Measurements from ENCODE around the gene ERMARD.

Gene ERMARD

GRCh38 chr6:169720207-169720855 lies 31.1 kb upstream of the ERMARD start:
- Histone ChIP-seq H3K4me3 (ENCODE audit: insufficient read depth, low read depth, low read length, poor library complexity, severe bottlenecking) (no peak overlapping the region), H3K27ac (ENCODE audit: insufficient read depth, low read length, poor library complexity, severe bottlenecking) (no peak overlapping the region), H3K36me3 (ENCODE audit: control insufficient read depth, insufficient read depth, low read length) (peaks cover 11% of the 10 kb centered on the region), H3K9me3 (ENCODE audit: control insufficient read depth, low read length) (no peaks in the 10 kb centered on the region), H3K4me1 (ENCODE audit: control insufficient read depth, insufficient read depth, low read length, poor library complexity, severe bottlenecking) (peaks cover 11% of the 10 kb centered on the region), H3K27me3 (replicated peaks; ENCODE audit: control insufficient read depth, insufficient read depth, low read length, poor library complexity, severe bottlenecking) (no peaks in the 10 kb centered on the region)
- DNase-seq: no peak

GRCh38 chr6:169722362-169723199 lies 28.8 kb upstream of the ERMARD start:
- no peaks in the 10 kb centered on the region for H3K9me3 ChIP-seq (ENCODE audit: control insufficient read depth, low read length)

GRCh38 chr6:169723200-169723909 lies 28.1 kb upstream of the ERMARD start:
- peak; percentile 54 to 59 (median 55) for DNase-seq
- peaks cover 11% of the 10 kb centered on the region for H3K4me1 ChIP-seq (ENCODE audit: control insufficient read depth, insufficient read depth, low read length, poor library complexity, severe bottlenecking)
- H3K4me3 ChIP-seq (ENCODE audit: insufficient read depth, low read depth, low read length, poor library complexity, severe bottlenecking): peak overlapping the region; percentile 84
- peak overlapping the region; percentile 90 for H3K27ac ChIP-seq (ENCODE audit: insufficient read depth, low read length, poor library complexity, severe bottlenecking)
- H3K9me3 ChIP-seq (ENCODE audit: control insufficient read depth, low read length): no peaks in the 10 kb centered on the region
- no peaks in the 10 kb centered on the region for H3K27me3 ChIP-seq (replicated peaks; ENCODE audit: control insufficient read depth, insufficient read depth, low read length, poor library complexity, severe bottlenecking)
- H3K36me3 ChIP-seq (ENCODE audit: control insufficient read depth, insufficient read depth, low read length): no peaks in the 10 kb centered on the region

More at GRCh38 chr6:169722362-169723199, 28.8 kb upstream of the ERMARD start:
- DNase-seq: peak in 2 of 3 donors; percentile 11 to 29
- H3K27ac ChIP-seq (ENCODE audit: insufficient read depth, low read length, poor library complexity, severe bottlenecking): peak overlapping the region; percentile 90
- no peaks in the 10 kb centered on the region for H3K27me3 ChIP-seq (replicated peaks; ENCODE audit: control insufficient read depth, insufficient read depth, low read length, poor library complexity, severe bottlenecking)
- H3K4me3 ChIP-seq (ENCODE audit: insufficient read depth, low read depth, low read length, poor library complexity, severe bottlenecking): peak overlapping the region; percentile 84
- H3K36me3 ChIP-seq (ENCODE audit: control insufficient read depth, insufficient read depth, low read length): no peaks in the 10 kb centered on the region
- H3K4me1 ChIP-seq (ENCODE audit: control insufficient read depth, insufficient read depth, low read length, poor library complexity, severe bottlenecking): peaks cover 11% of the 10 kb centered on the region

GRCh38 chr6:169723991-169724493 lies 27.4 kb upstream of the ERMARD start:
- peak; percentile 24 to 37 (median 24) for DNase-seq
- Histone ChIP-seq H3K4me1 (ENCODE audit: control insufficient read depth, insufficient read depth, low read length, poor library complexity, severe bottlenecking) (peaks cover 11% of the 10 kb centered on the region), H3K9me3 (ENCODE audit: control insufficient read depth, low read length) (no peaks in the 10 kb centered on the region), H3K27ac (ENCODE audit: insufficient read depth, low read length, poor library complexity, severe bottlenecking) (peak overlapping the region; percentile 35), H3K4me3 (ENCODE audit: insufficient read depth, low read depth, low read length, poor library complexity, severe bottlenecking) (no peak overlapping the region), H3K36me3 (ENCODE audit: control insufficient read depth, insufficient read depth, low read length) (no peaks in the 10 kb centered on the region), H3K27me3 (replicated peaks; ENCODE audit: control insufficient read depth, insufficient read depth, low read length, poor library complexity, severe bottlenecking) (no peaks in the 10 kb centered on the region)

- Histone ChIP-seq H3K27ac (ENCODE audit: insufficient read depth, low read length, poor library complexity, severe bottlenecking) (peak within 1 kb of the TSS; percentile 90), H3K9me3 (ENCODE audit: control insufficient read depth, low read length) (no peaks in the 10 kb centered on the region), H3K4me3 (ENCODE audit: insufficient read depth, low read depth, low read length, poor library complexity, severe bottlenecking) (peak within 1 kb of the TSS; percentile 84), H3K36me3 (ENCODE audit: control insufficient read depth, insufficient read depth, low read length) (no peaks in the 10 kb centered on the region), H3K4me1 (ENCODE audit: control insufficient read depth, insufficient read depth, low read length, poor library complexity, severe bottlenecking) (peaks cover 11% of the 10 kb centered on the region), H3K27me3 (replicated peaks; ENCODE audit: control insufficient read depth, insufficient read depth, low read length, poor library complexity, severe bottlenecking) (no peaks in the 10 kb centered on the region)
- peak; percentile 51 to 61 (median 55) for DNase-seq
These were observed 26.8 kb upstream of the ERMARD start, which contains the start of gene PHF10 for GRCh38 chr6:169724494-169725124. Gene PHF10 (minus strand): TSS chr6:169724500. CDS start chr6:169723931, 569 bp downstream.

- Histone ChIP-seq H3K27me3 (replicated peaks; ENCODE audit: control insufficient read depth, insufficient read depth, low read length, poor library complexity, severe bottlenecking) (no peaks in the 10 kb centered on the region), H3K4me1 (ENCODE audit: control insufficient read depth, insufficient read depth, low read length, poor library complexity, severe bottlenecking) (peaks cover 11% of the 10 kb centered on the region), H3K9me3 (ENCODE audit: control insufficient read depth, low read length) (no peaks in the 10 kb centered on the region), H3K36me3 (ENCODE audit: control insufficient read depth, insufficient read depth, low read length) (no peaks in the 10 kb centered on the region), H3K4me3 (ENCODE audit: insufficient read depth, low read depth, low read length, poor library complexity, severe bottlenecking) (peak overlapping the region; percentile 67), H3K27ac (ENCODE audit: insufficient read depth, low read length, poor library complexity, severe bottlenecking) (peak overlapping the region; percentile 49)
- no peak for DNase-seq
These were observed 26.0 kb upstream of the ERMARD start for GRCh38 chr6:169725125-169726048.

- Histone ChIP-seq H3K4me1 (ENCODE audit: control insufficient read depth, insufficient read depth, low read length, poor library complexity, severe bottlenecking) (peaks cover 11% of the 10 kb centered on the region), H3K9me3 (ENCODE audit: control insufficient read depth, low read length) (no peaks in the 10 kb centered on the region), H3K27me3 (replicated peaks; ENCODE audit: control insufficient read depth, insufficient read depth, low read length, poor library complexity, severe bottlenecking) (no peaks in the 10 kb centered on the region), H3K4me3 (ENCODE audit: insufficient read depth, low read depth, low read length, poor library complexity, severe bottlenecking) (no peak overlapping the region), H3K36me3 (ENCODE audit: control insufficient read depth, insufficient read depth, low read length) (no peaks in the 10 kb centered on the region), H3K27ac (ENCODE audit: insufficient read depth, low read length, poor library complexity, severe bottlenecking) (no peak overlapping the region)
- no peak for DNase-seq
These were observed 25.4 kb upstream of the ERMARD start for GRCh38 chr6:169726049-169726400.

GRCh38 chr6:169726963-169727362 lies 24.5 kb upstream of the ERMARD start:
- no peaks in the 10 kb centered on the region for H3K36me3 ChIP-seq (ENCODE audit: control insufficient read depth, insufficient read depth, low read length)
- no peak for DNase-seq
- no peaks in the 10 kb centered on the region for H3K9me3 ChIP-seq (ENCODE audit: control insufficient read depth, low read length)
- peaks cover 3% of the 10 kb centered on the region for H3K4me1 ChIP-seq (ENCODE audit: control insufficient read depth, insufficient read depth, low read length, poor library complexity, severe bottlenecking)
- H3K4me3 ChIP-seq (ENCODE audit: insufficient read depth, low read depth, low read length, poor library complexity, severe bottlenecking): no peak overlapping the region
- no peak overlapping the region for H3K27ac ChIP-seq (ENCODE audit: insufficient read depth, low read length, poor library complexity, severe bottlenecking)
- H3K27me3 ChIP-seq (replicated peaks; ENCODE audit: control insufficient read depth, insufficient read depth, low read length, poor library complexity, severe bottlenecking): no peaks in the 10 kb centered on the region

- Histone ChIP-seq H3K4me1 (ENCODE audit: control insufficient read depth, insufficient read depth, low read length, poor library complexity, severe bottlenecking) (no peaks in the 10 kb centered on the region), H3K9me3 (ENCODE audit: control insufficient read depth, low read length) (no peaks in the 10 kb centered on the region), H3K36me3 (ENCODE audit: control insufficient read depth, insufficient read depth, low read length) (no peaks in the 10 kb centered on the region), H3K4me3 (ENCODE audit: insufficient read depth, low read depth, low read length, poor library complexity, severe bottlenecking) (no peak overlapping the region), H3K27ac (ENCODE audit: insufficient read depth, low read length, poor library complexity, severe bottlenecking) (no peak overlapping the region), H3K27me3 (replicated peaks; ENCODE audit: control insufficient read depth, insufficient read depth, low read length, poor library complexity, severe bottlenecking) (no peaks in the 10 kb centered on the region)
- no peak for DNase-seq
These were observed 21.5 kb upstream of the ERMARD start for GRCh38 chr6:169729961-169730360.
